Fibroblast of pulmonary artery (primary cell): ENCODE results near the gene ZNF605.
"Not testable (repeated sequence)": the region's sequence is repeated elsewhere in the genome, so short reads cannot be mapped to it uniquely, and the experiment has no call there.

Source experiments
- DNase-seq: peaks from one replicate; pipeline ENCODE4 v3.0.0-alpha.2; 2010; ENCODE audit warnings: low read depth
- H3K4me3 ChIP-seq: replicated peaks from 2 replicates; pipeline ENCODE4 v1.5.1; 2011; ENCODE audit warnings: low read depth, mild to moderate bottlenecking, control low read depth, low read length, moderate library complexity
- TF ChIP-seq, protein P1 (sequence below): IDR thresholded peaks from 2 replicates; pipeline ENCODE4 v1.5.1; 2011; ENCODE audit warnings: mild to moderate bottlenecking, control low read depth, low read length, inconsistent platforms; ENCODE audit errors: missing control alignments

Gene ZNF605

DNA sequence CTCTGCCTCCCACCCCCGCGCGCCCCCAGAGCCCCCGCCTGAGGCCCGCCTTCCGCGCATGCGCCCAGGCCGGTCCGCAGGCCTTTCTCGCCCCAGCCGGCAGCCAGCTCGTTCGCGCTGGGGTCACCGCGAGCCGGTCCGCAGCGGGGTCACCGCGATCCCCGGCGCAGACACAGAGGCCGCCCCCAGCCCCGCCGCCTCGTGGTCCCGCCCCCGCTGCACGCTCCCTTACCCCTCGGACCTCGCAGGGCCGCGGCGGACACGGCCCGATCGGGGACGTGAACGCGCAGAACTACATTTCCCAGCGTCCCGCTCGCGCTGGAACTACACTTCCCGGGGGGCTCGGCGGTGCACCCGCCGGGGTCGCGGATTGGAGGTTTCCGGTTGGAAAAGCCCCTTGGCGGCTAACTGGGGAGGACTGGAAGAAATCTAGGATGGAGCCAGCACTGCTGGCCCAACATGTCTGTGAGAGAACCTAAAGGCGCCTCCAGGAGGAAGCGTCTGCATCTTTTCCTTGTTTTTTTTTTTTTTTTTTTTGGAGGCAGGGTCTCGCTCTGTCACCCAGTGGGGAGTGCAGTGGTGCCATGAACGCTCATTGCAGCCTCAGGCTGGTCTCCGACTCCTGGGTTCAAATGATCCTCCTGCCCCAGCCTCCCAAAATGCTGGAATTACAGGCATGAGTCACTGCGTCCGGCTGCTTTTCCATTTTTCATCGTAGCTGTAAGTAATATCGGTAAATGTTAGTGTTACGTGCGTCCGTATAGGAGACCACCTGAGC is at the start of gene ZNF605:
Gene ZNF605, minus strand, starts transcription at position 296 of the 778 bp plus-strand sequence. CDS start 10,671 bp downstream, outside the sequence.
- TF ChIP-seq, protein P1, sequence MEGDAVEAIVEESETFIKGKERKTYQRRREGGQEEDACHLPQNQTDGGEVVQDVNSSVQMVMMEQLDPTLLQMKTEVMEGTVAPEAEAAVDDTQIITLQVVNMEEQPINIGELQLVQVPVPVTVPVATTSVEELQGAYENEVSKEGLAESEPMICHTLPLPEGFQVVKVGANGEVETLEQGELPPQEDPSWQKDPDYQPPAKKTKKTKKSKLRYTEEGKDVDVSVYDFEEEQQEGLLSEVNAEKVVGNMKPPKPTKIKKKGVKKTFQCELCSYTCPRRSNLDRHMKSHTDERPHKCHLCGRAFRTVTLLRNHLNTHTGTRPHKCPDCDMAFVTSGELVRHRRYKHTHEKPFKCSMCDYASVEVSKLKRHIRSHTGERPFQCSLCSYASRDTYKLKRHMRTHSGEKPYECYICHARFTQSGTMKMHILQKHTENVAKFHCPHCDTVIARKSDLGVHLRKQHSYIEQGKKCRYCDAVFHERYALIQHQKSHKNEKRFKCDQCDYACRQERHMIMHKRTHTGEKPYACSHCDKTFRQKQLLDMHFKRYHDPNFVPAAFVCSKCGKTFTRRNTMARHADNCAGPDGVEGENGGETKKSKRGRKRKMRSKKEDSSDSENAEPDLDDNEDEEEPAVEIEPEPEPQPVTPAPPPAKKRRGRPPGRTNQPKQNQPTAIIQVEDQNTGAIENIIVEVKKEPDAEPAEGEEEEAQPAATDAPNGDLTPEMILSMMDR: no peak
- peak within 1 kb of the TSS; percentile 90 for H3K4me3 ChIP-seq
- DNase-seq: peak; percentile 91

DNA sequence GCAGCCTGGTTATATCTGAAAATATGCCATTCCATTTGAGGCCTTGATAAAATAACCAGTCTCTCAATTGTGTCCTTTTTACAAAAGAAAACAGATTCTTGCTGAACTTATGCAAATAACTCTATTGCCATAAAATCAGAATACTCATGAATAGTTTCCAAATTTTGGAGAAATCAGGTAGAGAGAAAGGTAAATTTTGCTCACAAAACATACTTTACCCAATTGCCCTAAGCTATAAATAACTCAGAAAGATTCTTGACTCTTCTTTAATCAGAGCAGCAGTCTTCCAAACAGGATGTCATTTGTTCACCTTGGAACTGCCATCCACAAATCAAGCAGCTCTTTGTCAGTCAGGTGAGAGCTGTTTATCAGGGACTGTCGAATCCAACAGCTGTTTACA is 42.6 kb upstream of the ZNF605 start:
- no peak for DNase-seq
- TF ChIP-seq, protein P1: no peak
- no peak overlapping the region for H3K4me3 ChIP-seq

DNA sequence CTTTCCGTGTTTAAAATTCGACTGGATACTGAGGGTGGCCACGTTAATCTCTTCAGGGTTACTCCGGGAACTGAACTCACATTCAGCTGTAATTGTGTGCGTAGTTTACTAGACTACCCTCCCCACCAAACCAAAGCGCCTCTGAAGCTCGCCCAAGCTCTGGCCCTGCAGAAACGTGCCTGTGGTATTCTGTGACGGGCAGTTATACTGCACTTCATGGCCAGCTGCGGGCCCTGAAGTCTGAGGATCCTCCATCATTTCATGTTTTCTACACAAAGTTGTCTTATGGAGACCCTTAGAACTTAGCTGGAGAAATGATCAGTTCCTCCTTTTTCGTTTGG is 30.7 kb upstream of the ZNF605 start:
- DNase-seq: peak; percentile 22
- peak overlapping the region; percentile 80 for H3K4me3 ChIP-seq
- TF ChIP-seq, protein P1: no peak

DNA sequence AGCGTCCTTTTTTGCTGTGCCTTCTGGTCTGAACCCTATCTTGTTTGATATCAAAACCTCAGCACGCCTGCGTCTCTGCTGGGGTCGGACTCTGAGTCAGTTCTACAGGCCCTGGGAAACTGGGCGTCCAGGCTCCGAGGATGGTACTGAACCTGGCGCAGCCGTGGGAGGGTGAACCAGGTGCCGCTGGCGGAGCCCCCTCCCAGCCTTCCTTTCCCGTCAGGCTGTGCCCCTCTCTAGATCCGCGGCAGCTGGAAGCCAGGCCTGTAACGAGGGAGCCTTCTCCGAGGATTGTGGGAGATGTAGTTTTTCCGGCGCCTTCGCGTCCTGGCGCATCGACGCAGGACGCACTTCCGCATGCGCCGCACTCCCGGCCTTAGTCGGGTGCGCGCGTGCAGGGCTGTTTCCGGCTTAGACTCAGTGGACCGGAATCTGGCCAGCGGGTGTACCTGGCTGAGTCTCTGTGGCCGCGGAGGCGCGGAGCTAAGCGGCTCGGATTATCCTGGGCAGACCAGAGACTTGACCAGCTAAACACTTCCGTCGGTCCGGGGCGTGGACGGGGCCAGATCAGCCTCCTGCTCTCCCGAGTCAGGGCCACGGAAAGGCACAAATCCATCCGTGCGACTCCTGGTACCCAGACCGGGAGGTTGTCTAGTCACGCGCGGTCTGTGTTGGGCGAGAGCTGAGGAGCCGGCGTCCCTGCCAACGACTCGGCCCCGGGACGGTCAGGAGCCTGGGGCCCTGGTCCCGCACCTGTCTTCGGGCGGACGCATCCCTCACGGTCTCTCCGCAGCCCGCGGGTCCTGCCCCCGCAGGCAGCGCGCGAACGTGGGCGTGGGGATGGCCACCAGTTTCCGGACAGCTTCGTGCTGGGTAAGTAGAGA is 30.1 kb upstream of the ZNF605 start, which contains the start of gene ZNF26:
Gene ZNF26, plus strand, starts transcription at position 367 of the 884 bp plus-strand sequence. Its CDS starts 474 bp downstream, at position 841.
- TF ChIP-seq, protein P1: no peak
- peak within 1 kb of the TSS; percentile 80 for H3K4me3 ChIP-seq
- DNase-seq: peak; percentile 92

DNA sequence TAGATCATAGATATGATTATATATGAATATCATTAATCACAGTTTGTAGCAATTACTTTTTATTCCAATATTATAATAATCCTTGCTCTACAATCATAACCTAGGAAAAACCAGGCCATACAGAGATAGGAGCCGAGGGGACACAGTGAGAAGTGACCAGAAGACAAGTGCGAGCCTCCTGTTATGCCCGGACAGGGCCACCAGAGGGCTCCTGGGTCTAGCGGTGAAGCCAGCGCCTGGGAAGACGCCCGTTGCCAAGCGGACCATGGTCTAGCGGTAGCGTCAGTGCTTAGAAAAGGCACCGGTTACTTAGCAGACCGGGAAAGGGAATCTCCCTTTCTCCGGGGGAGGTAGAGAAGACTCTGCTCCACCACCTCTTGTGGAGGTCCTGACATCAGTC is 20.8 kb upstream of the ZNF605 start:
- TF ChIP-seq, protein P1: peak; percentile 18
- H3K4me3 ChIP-seq: not testable (repeated sequence)
- peak; percentile 15 for DNase-seq

DNA sequence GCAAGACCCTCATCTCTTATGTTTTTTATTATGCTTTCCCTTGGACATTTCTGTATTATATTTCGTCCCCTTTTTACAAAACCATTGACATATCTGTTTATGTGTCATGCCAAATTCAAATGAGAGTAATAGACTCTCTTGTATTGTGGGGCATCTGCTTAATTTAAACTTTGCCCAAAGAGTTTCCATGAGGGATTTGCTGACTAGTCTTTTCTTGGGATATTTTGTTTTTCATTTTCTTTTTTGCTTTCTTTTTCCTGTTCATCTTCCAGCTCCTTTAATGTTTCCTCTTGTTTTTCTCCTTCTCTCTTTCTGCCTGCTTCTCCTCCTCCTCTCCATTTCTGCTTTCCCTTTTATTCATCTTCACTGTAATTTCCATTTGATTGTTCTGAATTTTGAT is 16.3 kb upstream of the ZNF605 start:
- no peak overlapping the region for H3K4me3 ChIP-seq
- TF ChIP-seq, protein P1: no peak
- no peak for DNase-seq
